ENCODE data around the gene PAPPA. TPM values are rescaled to one million over a fixed set of nuclear protein-coding genes. Genes with fewer than 3 reads are reported as not detected.

The PAPPA gene
- total and polyA plus RNA-seq, 9 of the 15 experiments (the other 6 are each of a cell fraction or from before 2014, with no cell fraction given), result 0.06 to 0.18 (median 0.11) TPM

DNA sequence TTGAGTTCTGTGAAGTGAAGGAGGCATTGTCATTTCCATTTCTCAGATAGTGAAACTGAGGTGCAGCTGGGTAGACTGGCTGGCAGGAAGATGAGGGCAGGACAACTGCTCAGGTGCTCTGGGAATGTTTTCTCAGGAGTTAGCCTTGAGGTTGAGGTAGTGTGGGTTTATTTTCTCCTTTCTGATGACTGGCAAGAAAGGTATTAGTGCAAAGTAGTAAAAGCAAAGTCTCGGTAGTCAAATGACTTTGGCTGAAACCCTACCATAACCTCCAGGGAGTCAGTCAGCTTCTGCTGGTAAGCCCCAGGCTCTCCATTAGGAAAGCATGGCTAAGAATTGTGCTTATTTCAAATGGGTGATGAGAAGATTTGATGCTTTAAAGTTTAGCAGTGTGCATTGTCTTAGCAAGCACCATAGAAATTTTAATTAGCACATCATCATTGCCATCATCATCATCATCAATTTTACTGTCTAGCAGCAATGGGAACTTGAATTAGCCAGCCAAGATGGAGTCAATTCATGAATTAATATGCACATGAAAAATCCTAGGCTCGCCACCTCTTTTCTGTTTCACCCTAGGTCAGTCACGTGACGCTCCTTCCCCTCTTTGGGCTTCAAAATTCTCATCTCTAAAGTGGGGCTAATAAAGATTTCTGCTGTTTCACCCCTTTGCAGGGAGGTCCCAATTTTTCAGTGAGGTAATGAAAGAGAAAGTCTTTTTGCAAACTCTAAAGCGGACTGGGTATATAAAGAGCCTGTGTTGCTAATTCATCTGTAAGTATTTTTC, 10.7 kb upstream of the PAPPA start:
- no peaks in the 10 kb centered on the region for H3K4me1 ChIP-seq (replicated peaks in 1 of 2; ENCODE audit: control insufficient read depth in 2 of 2, insufficient read depth in 2 of 2, low read length in 2 of 2)
- intact Hi-C loops (cut with micrococcal nuclease), result no loop called here
- H3K9me1 ChIP-seq (ENCODE audit: control insufficient read depth, insufficient read depth, low read length), result no peaks in the 10 kb centered on the region
- no peak overlapping the region for H3K4me2 ChIP-seq (ENCODE audit: insufficient read depth, low read length)
- ChIA-PET CTCF (ENCODE audit: low intra/inter-chr PET ratio) (no interaction called here), POLR2A (no interaction called here)
- in situ Hi-C loops (cut with MboI), result no loop called here
- H3K79me2 ChIP-seq (ENCODE audit: control insufficient read depth, insufficient read depth, low read length), result no peaks in the 10 kb centered on the region
- no peaks in the 10 kb centered on the region for H4K20me1 ChIP-seq (replicated peaks; ENCODE audit: control insufficient read depth, insufficient read depth, low read length)
- FAIRE-seq (no peak), DNase-seq (ENCODE audit: extremely low read depth in 1 of 4, low spot score in 3 of 4) (no peak), ATAC-seq (no peak)
- BruUV-seq (replicated peaks), result no TSS peak
- no peak overlapping the region for H3K4me3 ChIP-seq
- H3K9me3 ChIP-seq (replicated peaks; ENCODE audit: control insufficient read depth, insufficient read depth, low read depth, low read length), result no peaks in the 10 kb centered on the region
- no peak overlapping the region for H3K9ac ChIP-seq (ENCODE audit: insufficient read depth in 1 of 2, low read depth in 2 of 2, low read length in 2 of 2)
- no peak overlapping the region for H3K27ac ChIP-seq (ENCODE audit: extremely low read depth, low read depth, low read length)
- H2AFZ ChIP-seq (ENCODE audit: low read depth, low read length), result no peak overlapping the region
- 1% methylated on average over 5 of the region's 5 CpGs for WGBS (ENCODE audit: insufficient coverage, low coverage, missing lambda C conversion rate)
- TF ChIP-seq SMAD1 (IDR thresholded peaks at IDR 0.05; ENCODE audit: low read depth, low read length, partially characterized antibody) (no peak), MTA2 (IDR thresholded peaks at IDR 0.05; ENCODE audit: low read depth) (no peak), HNRNPK (IDR thresholded peaks at IDR 0.05; ENCODE audit: low read depth, low read length, poor library complexity, severe bottlenecking) (no peak), RAD51 (IDR thresholded peaks at IDR 0.05; ENCODE audit: borderline replicate concordance, low read depth) (peak; percentile 61; the same call in 1 of the 2 replicates)
- TF ChIP-seq, protein P1, sequence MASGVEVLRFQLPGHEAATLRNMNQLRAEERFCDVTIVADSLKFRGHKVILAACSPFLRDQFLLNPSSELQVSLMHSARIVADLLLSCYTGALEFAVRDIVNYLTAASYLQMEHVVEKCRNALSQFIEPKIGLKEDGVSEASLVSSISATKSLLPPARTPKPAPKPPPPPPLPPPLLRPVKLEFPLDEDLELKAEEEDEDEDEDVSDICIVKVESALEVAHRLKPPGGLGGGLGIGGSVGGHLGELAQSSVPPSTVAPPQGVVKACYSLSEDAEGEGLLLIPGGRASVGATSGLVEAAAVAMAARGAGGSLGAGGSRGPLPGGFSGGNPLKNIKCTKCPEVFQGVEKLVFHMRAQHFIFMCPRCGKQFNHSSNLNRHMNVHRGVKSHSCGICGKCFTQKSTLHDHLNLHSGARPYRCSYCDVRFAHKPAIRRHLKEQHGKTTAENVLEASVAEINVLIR (CRISPR knock-in tag; IDR thresholded peaks at IDR 0.05), result no peak
- TF ChIP-seq, protein P2, sequence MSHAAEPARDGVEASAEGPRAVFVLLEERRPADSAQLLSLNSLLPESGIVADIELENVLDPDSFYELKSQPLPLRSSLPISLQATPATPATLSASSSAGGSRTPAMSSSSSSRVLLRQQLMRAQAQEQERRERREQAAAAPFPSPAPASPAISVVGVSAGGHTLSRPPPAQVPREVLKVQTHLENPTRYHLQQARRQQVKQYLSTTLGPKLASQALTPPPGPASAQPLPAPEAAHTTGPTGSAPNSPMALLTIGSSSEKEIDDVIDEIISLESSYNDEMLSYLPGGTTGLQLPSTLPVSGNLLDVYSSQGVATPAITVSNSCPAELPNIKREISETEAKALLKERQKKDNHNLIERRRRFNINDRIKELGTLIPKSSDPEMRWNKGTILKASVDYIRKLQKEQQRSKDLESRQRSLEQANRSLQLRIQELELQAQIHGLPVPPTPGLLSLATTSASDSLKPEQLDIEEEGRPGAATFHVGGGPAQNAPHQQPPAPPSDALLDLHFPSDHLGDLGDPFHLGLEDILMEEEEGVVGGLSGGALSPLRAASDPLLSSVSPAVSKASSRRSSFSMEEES (CRISPR knock-in tag; IDR thresholded peaks at IDR 0.05), result peak; percentile 84
- H3K36me3 ChIP-seq (ENCODE audit: control insufficient read depth, insufficient read depth, low read length), result no peaks in the 10 kb centered on the region
- H3K27me3 ChIP-seq (ENCODE audit: control insufficient read depth in 2 of 2, insufficient read depth in 2 of 2, low read length in 2 of 2), result no peaks in the 10 kb centered on the region
